ENCODE results near the gene SLC29A4. TPM values are rescaled to one million over a fixed set of nuclear protein-coding genes. Genes with fewer than 3 reads are reported as not detected.
"Not testable (repeated sequence)": the region's sequence is repeated elsewhere in the genome, so short reads cannot be mapped to it uniquely, and the experiment has no call there.

SLC29A4 gene
- total and polyA plus RNA-seq, 7 donors = 0.77 to 3.7 (median 2.6) TPM

DNA sequence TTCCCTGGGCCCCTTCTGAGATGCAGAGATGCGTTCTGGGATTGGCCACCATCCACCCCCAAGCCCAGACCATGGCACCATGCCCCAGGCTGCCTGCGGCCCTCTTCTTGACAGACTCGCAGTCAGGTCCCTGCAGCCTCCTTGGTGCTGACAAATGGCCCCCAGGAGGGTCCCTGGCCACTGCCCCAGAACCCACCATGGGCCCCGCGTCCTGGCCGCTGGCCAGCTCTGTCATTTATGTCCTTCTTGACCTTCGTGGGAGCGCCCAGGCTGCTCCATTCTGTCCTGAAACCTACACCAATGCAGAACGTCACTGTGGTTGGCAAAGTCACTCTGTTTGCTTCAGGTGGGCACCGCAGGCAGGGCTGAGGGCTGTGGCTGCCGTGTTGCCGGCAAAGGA is 39.5 kb upstream of the SLC29A4 start:
- Histone ChIP-seq H3K27ac (no peak overlapping the region), H3K36me3 (ENCODE audit: insufficient read depth in 1 of 2, low read depth in 1 of 2) (no peaks in the 10 kb centered on the region), H3K9me3 (peaks cover 7% of the 10 kb centered on the region), H3K27me3 (ENCODE audit: insufficient read depth in 3 of 3, low read length in 2 of 3) (peaks cover 0 to 8% (median 2%) of the 10 kb centered on the region in 3 donors), H3K4me1 (peaks cover 5% of the 10 kb centered on the region), H3K4me3 (no peak overlapping the region)
- 71 to 79% (median 76%) methylated on average over 12 of the region's 12 CpGs for WGBS, 3 donors
- ATAC-seq = no peak
- TF ChIP-seq, protein P1, sequence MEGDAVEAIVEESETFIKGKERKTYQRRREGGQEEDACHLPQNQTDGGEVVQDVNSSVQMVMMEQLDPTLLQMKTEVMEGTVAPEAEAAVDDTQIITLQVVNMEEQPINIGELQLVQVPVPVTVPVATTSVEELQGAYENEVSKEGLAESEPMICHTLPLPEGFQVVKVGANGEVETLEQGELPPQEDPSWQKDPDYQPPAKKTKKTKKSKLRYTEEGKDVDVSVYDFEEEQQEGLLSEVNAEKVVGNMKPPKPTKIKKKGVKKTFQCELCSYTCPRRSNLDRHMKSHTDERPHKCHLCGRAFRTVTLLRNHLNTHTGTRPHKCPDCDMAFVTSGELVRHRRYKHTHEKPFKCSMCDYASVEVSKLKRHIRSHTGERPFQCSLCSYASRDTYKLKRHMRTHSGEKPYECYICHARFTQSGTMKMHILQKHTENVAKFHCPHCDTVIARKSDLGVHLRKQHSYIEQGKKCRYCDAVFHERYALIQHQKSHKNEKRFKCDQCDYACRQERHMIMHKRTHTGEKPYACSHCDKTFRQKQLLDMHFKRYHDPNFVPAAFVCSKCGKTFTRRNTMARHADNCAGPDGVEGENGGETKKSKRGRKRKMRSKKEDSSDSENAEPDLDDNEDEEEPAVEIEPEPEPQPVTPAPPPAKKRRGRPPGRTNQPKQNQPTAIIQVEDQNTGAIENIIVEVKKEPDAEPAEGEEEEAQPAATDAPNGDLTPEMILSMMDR (IDR thresholded peaks at IDR 0.05) = no peak
- no peak for DNase-seq
- intact Hi-C loops (cut with DNase I) = loop anchor here in 1 of 2 donors (5.0 kb wide), 1 partner anchor 209 kb away; no protein-coding TSS in a partner anchor

DNA sequence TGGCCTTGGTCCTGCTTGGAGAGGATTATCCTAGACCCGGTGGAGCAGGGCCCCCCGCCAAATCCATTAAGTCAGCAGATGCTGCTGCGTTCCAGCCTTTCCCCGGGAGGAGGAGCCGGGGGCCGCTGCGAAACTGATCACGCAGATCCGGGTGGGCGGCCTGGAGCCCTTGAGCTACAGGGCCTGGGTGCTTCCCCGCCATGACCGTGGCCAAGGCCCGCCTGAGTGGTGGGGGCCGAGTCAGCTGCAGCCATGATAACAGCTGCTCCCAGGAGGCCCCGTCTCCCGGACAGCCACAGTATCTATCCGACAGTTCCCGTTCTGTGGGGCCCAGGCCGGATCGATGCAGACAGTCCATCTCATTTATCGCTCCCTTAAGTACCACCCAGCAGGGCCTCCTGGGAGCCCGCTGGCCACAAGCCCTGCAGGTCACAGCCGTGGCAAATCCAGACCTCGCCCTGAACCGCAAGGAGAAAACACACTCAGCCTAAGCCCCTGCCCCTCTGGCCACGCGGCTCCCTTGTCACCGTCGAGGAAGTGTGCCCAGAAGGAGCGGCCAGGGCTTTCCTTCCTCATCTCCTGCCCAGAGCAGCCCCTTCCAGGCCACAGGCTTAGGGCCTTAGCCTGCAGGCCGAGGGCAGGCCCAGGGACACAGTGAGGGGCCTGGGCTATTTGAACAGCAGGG is 34.4 kb upstream of the SLC29A4 start:
- intact Hi-C loops (cut with DNase I) = no loop called here
- Histone ChIP-seq H3K9me3 (peaks cover 7% of the 10 kb centered on the region), H3K36me3 (ENCODE audit: insufficient read depth in 1 of 2, low read depth in 1 of 2) (no peaks in the 10 kb centered on the region), H3K4me1 (no peaks in the 10 kb centered on the region), H3K27me3 (ENCODE audit: insufficient read depth in 3 of 3, low read length in 2 of 3) (no peaks in the 10 kb centered on the region), H3K27ac (no peak overlapping the region), H3K4me3 (no peak overlapping the region)
- DNase-seq (peak; percentile 59 to 73), ATAC-seq (peak in 3 of 4 donors; percentile 26 to 35 (median 26))
- TF ChIP-seq, protein P1 (IDR thresholded peaks at IDR 0.05) = no peak
- WGBS, 3 donors = 24 to 31% (median 31%) methylated on average over 30 to 31 of the region's 31 CpGs

DNA sequence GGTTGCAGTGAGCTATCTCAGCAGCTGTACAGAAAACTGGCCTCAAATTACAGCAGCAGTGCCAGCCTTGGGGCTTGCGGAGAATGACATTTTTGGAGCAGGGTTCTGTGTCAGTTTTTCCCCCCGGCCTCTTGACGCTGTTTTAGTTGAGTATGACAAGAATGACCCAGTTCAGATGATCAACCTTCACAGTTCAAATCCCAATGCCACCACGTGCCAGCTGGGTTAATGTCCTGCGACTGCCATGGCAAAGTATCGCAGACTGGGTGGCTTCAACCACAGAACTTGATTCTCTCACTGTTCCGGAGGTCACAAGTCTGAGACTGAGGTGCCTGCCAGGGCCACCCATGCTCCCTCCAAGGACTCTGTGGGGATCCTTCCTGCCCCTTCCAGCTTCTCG is 32.0 kb upstream of the SLC29A4 start:
- DNase-seq; intact Hi-C loops (cut with DNase I): not testable (repeated sequence)

DNA sequence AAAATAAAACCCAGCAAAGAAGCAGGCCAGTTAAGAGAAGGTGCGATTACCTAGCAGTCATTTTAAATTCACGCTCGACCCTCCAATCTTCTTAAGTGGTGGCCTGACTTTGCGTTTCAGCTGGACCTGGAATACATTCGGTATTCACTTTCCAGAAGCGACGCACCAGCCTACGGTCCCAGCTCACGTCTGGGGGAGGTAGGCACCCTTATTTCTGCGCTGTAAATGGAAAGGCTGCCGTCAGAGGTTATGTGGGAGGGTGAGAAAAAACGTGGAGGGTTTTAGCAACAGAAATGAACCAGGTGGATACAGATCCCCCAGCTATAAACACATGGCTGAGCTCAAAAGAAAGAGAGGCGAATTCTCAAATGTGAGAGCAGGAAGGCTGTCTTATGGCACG is 29.2 kb upstream of the SLC29A4 start:
- H3K9me3 ChIP-seq; H3K4me3 ChIP-seq; intact Hi-C loops (cut with DNase I); H3K36me3 ChIP-seq (ENCODE audit: insufficient read depth in 1 of 2, low read depth in 1 of 2); H3K27me3 ChIP-seq (ENCODE audit: insufficient read depth in 3 of 3, low read length in 2 of 3); H3K27ac ChIP-seq; ATAC-seq; H3K4me1 ChIP-seq; DNase-seq: not testable (repeated sequence)
- 72 to 76% (median 73%) methylated on average over 14 of the region's 14 CpGs for WGBS, 3 donors

More for the DNA sequence above, 32.0 kb upstream of the SLC29A4 start:
- ATAC-seq; H3K27me3 ChIP-seq (ENCODE audit: insufficient read depth in 3 of 3, low read length in 2 of 3); H3K9me3 ChIP-seq; H3K4me3 ChIP-seq; H3K4me1 ChIP-seq; H3K27ac ChIP-seq; H3K36me3 ChIP-seq (ENCODE audit: insufficient read depth in 1 of 2, low read depth in 1 of 2): not testable (repeated sequence)
- 32 to 47% (median 36%) methylated on average over 8 of the region's 8 CpGs for WGBS, 3 donors

DNA sequence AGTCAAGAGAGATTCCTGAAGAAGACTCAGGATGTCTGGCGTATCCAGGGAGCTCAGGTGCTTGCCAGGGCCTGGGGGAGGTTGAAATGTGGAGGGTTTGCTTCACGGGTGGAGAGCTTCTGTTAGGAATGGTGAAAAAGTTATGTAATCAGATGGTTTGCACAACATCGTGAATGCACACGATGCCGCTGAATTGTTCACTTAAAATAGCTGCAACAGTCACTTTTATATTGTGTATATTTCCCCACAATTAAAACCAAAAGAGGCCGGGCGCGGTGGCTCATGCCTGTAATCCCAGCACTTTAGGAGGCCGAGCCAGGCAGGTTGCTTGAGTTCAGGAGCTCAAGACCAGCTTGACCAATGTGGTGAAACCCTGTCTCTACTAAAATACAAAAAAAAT is 28.4 kb upstream of the SLC29A4 start:
- ATAC-seq; H3K27me3 ChIP-seq (ENCODE audit: insufficient read depth in 3 of 3, low read length in 2 of 3); H3K4me3 ChIP-seq; H3K36me3 ChIP-seq (ENCODE audit: insufficient read depth in 1 of 2, low read depth in 1 of 2); intact Hi-C loops (cut with DNase I); H3K27ac ChIP-seq; DNase-seq; H3K4me1 ChIP-seq; H3K9me3 ChIP-seq: not testable (repeated sequence)
- WGBS, 3 donors = 83 to 87% (median 86%) methylated on average over 9 of the region's 9 CpGs

DNA sequence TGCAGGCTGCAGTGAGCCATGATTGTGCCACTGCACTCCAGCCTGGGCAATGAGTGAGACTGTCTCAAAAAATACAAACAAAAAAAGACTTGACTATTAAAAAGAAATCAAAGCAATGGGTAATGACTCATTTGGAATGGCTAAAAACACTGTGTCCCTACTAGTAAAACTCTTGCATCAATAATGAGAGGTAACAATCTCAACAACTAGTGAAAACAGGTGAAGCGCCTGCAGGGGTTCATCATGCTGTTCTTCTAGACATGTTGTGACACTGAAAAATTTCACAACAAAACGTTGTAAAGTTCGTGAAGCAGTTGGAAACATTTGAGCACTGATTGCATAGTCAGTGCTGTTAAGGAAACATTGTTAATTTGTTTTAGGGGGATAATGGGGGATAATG is 26.9 kb upstream of the SLC29A4 start:
- DNase-seq (no peak), ATAC-seq (no peak)
- H3K36me3 ChIP-seq (ENCODE audit: insufficient read depth in 1 of 2, low read depth in 1 of 2) = no peaks in the 10 kb centered on the region
- H3K4me1 ChIP-seq = no peaks in the 10 kb centered on the region
- H3K4me3 ChIP-seq = no peak overlapping the region
- no peak overlapping the region for H3K27ac ChIP-seq
- H3K27me3 ChIP-seq (ENCODE audit: insufficient read depth in 3 of 3, low read length in 2 of 3) = no peaks in the 10 kb centered on the region
- intact Hi-C loops (cut with DNase I) = no loop called here
- TF ChIP-seq, protein P1 (IDR thresholded peaks at IDR 0.05) = no peak
- WGBS, 3 donors = 64 to 70% (median 70%) methylated on average over 3 of the region's 3 CpGs
- no peaks in the 10 kb centered on the region for H3K9me3 ChIP-seq

DNA sequence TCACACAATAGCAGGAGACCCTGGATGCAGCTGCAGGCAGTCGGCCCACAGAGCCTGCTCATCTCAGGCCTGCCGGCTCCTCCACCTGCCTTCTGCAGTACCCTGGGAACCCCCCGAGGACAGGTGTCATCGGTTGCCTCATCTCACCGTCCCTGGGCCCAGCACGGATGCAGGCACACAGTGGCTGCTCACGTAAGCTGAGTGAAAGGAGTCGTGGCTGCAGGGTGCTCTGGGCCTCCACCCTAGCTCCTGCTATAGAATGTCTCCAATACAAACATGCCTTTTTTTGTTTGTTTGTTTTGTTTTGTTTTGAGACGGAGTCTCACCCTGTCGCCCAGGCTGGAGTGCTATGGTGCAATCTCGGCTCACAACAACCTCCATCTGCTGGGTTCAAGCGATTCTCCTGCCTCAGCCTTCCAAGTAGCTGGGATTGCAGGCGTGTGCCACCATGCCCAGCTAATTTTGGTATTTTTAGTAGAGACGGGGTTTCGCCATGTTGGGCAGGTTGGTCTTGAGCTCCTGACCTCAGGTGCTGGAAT is 22.1 kb upstream of the SLC29A4 start:
- H3K4me3 ChIP-seq; ATAC-seq; H3K4me1 ChIP-seq; H3K9me3 ChIP-seq; DNase-seq; intact Hi-C loops (cut with DNase I); H3K27me3 ChIP-seq (ENCODE audit: insufficient read depth in 3 of 3, low read length in 2 of 3); H3K27ac ChIP-seq; H3K36me3 ChIP-seq (ENCODE audit: insufficient read depth in 1 of 2, low read depth in 1 of 2): not testable (repeated sequence)
- 86 to 88% (median 88%) methylated on average over 14 to 15 of the region's 15 CpGs for WGBS, 3 donors

DNA sequence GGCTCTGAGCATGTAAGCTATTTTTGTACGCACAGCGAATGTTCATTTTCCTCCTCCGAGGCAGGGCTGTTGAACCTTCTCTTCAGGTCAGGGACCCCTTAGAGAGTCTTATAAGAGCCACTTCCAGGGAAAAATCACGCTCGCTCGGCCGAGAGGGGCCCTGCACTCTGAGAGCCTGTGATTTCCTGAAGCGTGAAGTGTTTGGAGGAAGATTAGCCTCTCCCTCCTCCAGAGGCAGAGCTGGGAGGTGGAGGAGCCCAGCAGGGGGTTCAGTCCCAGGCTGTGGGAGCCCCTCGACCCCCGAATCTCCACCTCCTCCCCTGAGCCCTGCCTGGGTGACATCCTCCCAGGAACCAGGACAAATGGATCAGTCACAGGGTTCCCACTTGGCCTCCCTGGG is 19.7 kb upstream of the SLC29A4 start:
- H3K9me3 ChIP-seq; H3K4me1 ChIP-seq; ATAC-seq; H3K27ac ChIP-seq; DNase-seq; H3K27me3 ChIP-seq (ENCODE audit: insufficient read depth in 3 of 3, low read length in 2 of 3); H3K4me3 ChIP-seq; H3K36me3 ChIP-seq (ENCODE audit: insufficient read depth in 1 of 2, low read depth in 1 of 2); intact Hi-C loops (cut with DNase I): not testable (repeated sequence)
- 60 to 75% (median 68%) methylated on average over 7 to 10 of the region's 10 CpGs for WGBS, 3 donors
